Upper lobe of left lung (tissue), 6 donors: Measurements from ENCODE around the gene SCAF11. TPM values are rescaled to one million over a fixed set of nuclear protein-coding genes. Genes with fewer than 3 reads are reported as not detected.

Experiments used
- ATAC-seq, 2 donors: fragments of 200-7000 bp; cut with Tn5 transposase; one replicate each; pipeline ENCODE4 v1.9.1; 2022; ENCODE audit warnings: mild to moderate bottlenecking in 2 of 2, moderate library complexity in 2 of 2; ENCODE audit not compliant: low FRiP score in 2 of 2
- DNase-seq, 2 donors: peaks; one replicate each; pipeline ENCODE4 v3.0.0-alpha.2; 2019 to 2020
- H3K27ac ChIP-seq, 4 donors: fragments of 200-600 bp; sonication (generic); one replicate each; pipeline ENCODE4 v1.5.1; 2016 to 2019
- H3K27me3 ChIP-seq, 4 donors: fragments of 200-600 bp; sonication (generic); one replicate each; pipeline ENCODE4 v1.5.1; 2017 to 2019
- H3K36me3 ChIP-seq, 4 donors: fragments of 200-600 bp; sonication (generic); one replicate each; pipeline ENCODE4 v1.5.1; 2016 to 2019
- H3K4me1 ChIP-seq, 4 donors: fragments of 200-600 bp; sonication (generic); one replicate each; pipeline ENCODE4 v1.5.1; 2018 to 2019
- H3K4me3 ChIP-seq, 4 donors: fragments of 200-600 bp; sonication (generic); one replicate each; pipeline ENCODE4 v1.5.1; 2017 to 2019; ENCODE audit warnings: mild to moderate bottlenecking in 2 of 4, moderate library complexity in 1 of 4
- H3K9me3 ChIP-seq, 4 donors: fragments of 200-600 bp; sonication (generic); one replicate each; pipeline ENCODE4 v1.5.1; 2018 to 2019
- CTCF ChIP-seq, 6 experiments: fragments of 450-650 bp in 4 of 6; fragments of 200-600 bp in 2 of 6; sonication (generic) in 2 of 6; IDR thresholded peaks; one replicate each; pipeline ENCODE4 v1.5.1; 2016 to 2019; ENCODE audit warnings: antibody characterized with exemption in 6 of 6
- EP300 ChIP-seq, 4 donors: sonication (generic); formaldehyde crosslinking; IDR thresholded peaks; one replicate each; pipeline ENCODE4 v1.5.1; 2017; ENCODE audit warnings: antibody characterized with exemption in 4 of 4, control low read depth in 2 of 4
- POLR2A ChIP-seq, 4 donors: fragments of 450-650 bp; IDR thresholded peaks; one replicate each; pipeline ENCODE4 v1.5.1; 2016 to 2017; ENCODE audit warnings: antibody characterized with exemption in 4 of 4, mild to moderate bottlenecking in 2 of 4
- POLR2AphosphoS5 ChIP-seq, 2 donors: sonication (generic); formaldehyde crosslinking; IDR thresholded peaks; one replicate each; pipeline ENCODE4 v1.5.1; 2017; ENCODE audit warnings: antibody characterized with exemption in 2 of 2
- WGBS, 2 donors: methylation state at CpG; one replicate each; pipeline ENCODE4 v1.1.5; 2017 to 2018; 5-methylcytosine and 5-hydroxymethylcytosine counted together
- total RNA-seq, 6 donors: library from RNA; depleted of rRNA in 4 of 6; stranded (reverse); fragments of >200 nt in 4 of 6; gene quantifications; one replicate each; pipeline versions ENCODE4 v1.1.0 to v1.2.1, GENCODE V29; 2016 to 2021
- donor health status: DM: no; HTN: no; CAD: no; lungs with moderate emphysema.
- donor health status: DM: no; HTN: yes; CAD: no; lungs with severe emphysema.

The SCAF11 gene
- total RNA-seq, 6 donors from 2014 or later = 98.5 to 264 (median 109) TPM

GRCh38 chr12:45933504-45933903, 56.9 kb downstream of the SCAF11 start:
- 44 to 53% methylated on average over 2 of the region's 2 CpGs for WGBS, 2 donors
- Histone ChIP-seq H3K27ac (no peak overlapping the region), H3K9me3 (no peaks in the 10 kb centered on the region), H3K4me1 (no peaks in the 10 kb centered on the region), H3K27me3 (no peaks in the 10 kb centered on the region), H3K36me3 (peaks cover 6 to 50% (median 23%) of the 10 kb centered on the region in 4 donors), H3K4me3 (no peak overlapping the region)
- DNase-seq (no peak), ATAC-seq (no peak)
- no peak for TF ChIP-seq EP300 (IDR thresholded peaks at IDR 0.05)
- TF ChIP-seq CTCF (IDR thresholded peaks at IDR 0.05) = no peak
- TF ChIP-seq POLR2AphosphoS5 (IDR thresholded peaks at IDR 0.05) = no peak
- TF ChIP-seq POLR2A (IDR thresholded peaks at IDR 0.05) = no peak

GRCh38 chr12:45930369-45930768, 60.0 kb downstream of the SCAF11 start:
- Histone ChIP-seq H3K9me3 (no peaks in the 10 kb centered on the region), H3K36me3 (peaks cover 6 to 73% (median 32%) of the 10 kb centered on the region in 4 donors), H3K4me3 (no peak overlapping the region), H3K4me1 (no peaks in the 10 kb centered on the region), H3K27ac (no peak overlapping the region), H3K27me3 (no peaks in the 10 kb centered on the region)
- 95 to 97% methylated on average over 3 of the region's 3 CpGs for WGBS, 2 donors
- DNase-seq (no peak), ATAC-seq (no peak)
- TF ChIP-seq POLR2AphosphoS5 (IDR thresholded peaks at IDR 0.05) (no peak), POLR2A (IDR thresholded peaks at IDR 0.05) (no peak), EP300 (IDR thresholded peaks at IDR 0.05) (no peak), CTCF (IDR thresholded peaks at IDR 0.05) (no peak)

GRCh38 chr12:45928309-45928708, 62.1 kb downstream of the SCAF11 start:
- no peaks in the 10 kb centered on the region for H3K27me3 ChIP-seq
- no peak for TF ChIP-seq POLR2AphosphoS5 (IDR thresholded peaks at IDR 0.05)
- no peak for TF ChIP-seq CTCF (IDR thresholded peaks at IDR 0.05)
- TF ChIP-seq EP300 (IDR thresholded peaks at IDR 0.05) = no peak
- TF ChIP-seq POLR2A (IDR thresholded peaks at IDR 0.05) = no peak
- H3K4me1 ChIP-seq = no peaks in the 10 kb centered on the region
- no peak overlapping the region for H3K4me3 ChIP-seq
- H3K36me3 ChIP-seq = peaks cover 6 to 94% (median 52%) of the 10 kb centered on the region in 4 donors
- ATAC-seq = no peak
- no peaks in the 10 kb centered on the region for H3K9me3 ChIP-seq
- no peak overlapping the region for H3K27ac ChIP-seq
- DNase-seq = no peak
- 52 to 61% methylated on average over 2 of the region's 2 CpGs for WGBS, 2 donors

GRCh38 chr12:45918818-45919217, 71.6 kb downstream of the SCAF11 start:
- TF ChIP-seq EP300 (IDR thresholded peaks at IDR 0.05) = no peak
- Histone ChIP-seq H3K27ac (no peak overlapping the region), H3K27me3 (no peaks in the 10 kb centered on the region), H3K4me1 (no peaks in the 10 kb centered on the region), H3K36me3 (peaks cover 6 to 42% (median 26%) of the 10 kb centered on the region in 4 donors), H3K4me3 (no peak overlapping the region), H3K9me3 (no peaks in the 10 kb centered on the region)
- 82 to 83% methylated on average over 3 of the region's 3 CpGs for WGBS, 2 donors
- no peak for ATAC-seq
- DNase-seq = no peak

GRCh38 chr12:45915405-45915804, 75.0 kb downstream of the SCAF11 start:
- WGBS, 2 donors = 76 to 83% methylated on average over 2 of the region's 2 CpGs
- no peak for TF ChIP-seq CTCF (IDR thresholded peaks at IDR 0.05)
- TF ChIP-seq POLR2A (IDR thresholded peaks at IDR 0.05) = no peak
- TF ChIP-seq EP300 (IDR thresholded peaks at IDR 0.05) = no peak
- TF ChIP-seq POLR2AphosphoS5 (IDR thresholded peaks at IDR 0.05) = no peak

More at GRCh38 chr12:45915405-45915804, 75.0 kb downstream of the SCAF11 start:
- peaks cover 0 to 10% (median 8%) of the 10 kb centered on the region in 4 donors for H3K36me3 ChIP-seq
- no peaks in the 10 kb centered on the region for H3K9me3 ChIP-seq
- ATAC-seq = no peak
- H3K4me3 ChIP-seq = no peak overlapping the region
- H3K27me3 ChIP-seq = no peaks in the 10 kb centered on the region
- H3K27ac ChIP-seq = no peak overlapping the region
- H3K4me1 ChIP-seq = no peaks in the 10 kb centered on the region
- DNase-seq = no peak
